Liver (tissue), 3 donors: ENCODE measurements around the gene SMAD7.

Experiments used
- CTCF ChIP-seq: fragments of 150-350 bp; IDR thresholded peaks from 2 replicates; pipeline ENCODE4 v1.5.1; 2017; ENCODE audit warnings: improper control_type of control experiment, low read depth, low read length; ENCODE audit not compliant: missing input control
- RAD21 ChIP-seq, 2 donors: IDR thresholded peaks; 2 replicates each; pipeline ENCODE4 v1.6.1; 2016; ENCODE audit warnings: antibody characterized with exemption in 2 of 2, mild to moderate bottlenecking in 2 of 2
- SP1 ChIP-seq: IDR thresholded peaks from 2 replicates; pipeline ENCODE4 v1.6.1; 2018; ENCODE audit warnings: antibody characterized with exemption, mild to moderate bottlenecking
- YY1 ChIP-seq: IDR thresholded peaks from 2 replicates; pipeline ENCODE4 v1.6.1; 2016; ENCODE audit warnings: antibody characterized with exemption, mild to moderate bottlenecking
- TF ChIP-seq, protein P1 (sequence below): IDR thresholded peaks from 2 replicates; pipeline ENCODE4 v1.6.1; 2016; ENCODE audit warnings: antibody characterized with exemption, mild to moderate bottlenecking
- TF ChIP-seq, protein P2 (sequence below): IDR thresholded peaks from 2 replicates; pipeline ENCODE4 v1.6.1; 2016; ENCODE audit warnings: antibody characterized with exemption
- TF ChIP-seq, protein P3 (sequence below): IDR thresholded peaks from 2 replicates; pipeline ENCODE4 v1.6.1; 2016; ENCODE audit warnings: antibody characterized with exemption
- donor health status: healthy.
- donor health status: healthy.

DNA sequence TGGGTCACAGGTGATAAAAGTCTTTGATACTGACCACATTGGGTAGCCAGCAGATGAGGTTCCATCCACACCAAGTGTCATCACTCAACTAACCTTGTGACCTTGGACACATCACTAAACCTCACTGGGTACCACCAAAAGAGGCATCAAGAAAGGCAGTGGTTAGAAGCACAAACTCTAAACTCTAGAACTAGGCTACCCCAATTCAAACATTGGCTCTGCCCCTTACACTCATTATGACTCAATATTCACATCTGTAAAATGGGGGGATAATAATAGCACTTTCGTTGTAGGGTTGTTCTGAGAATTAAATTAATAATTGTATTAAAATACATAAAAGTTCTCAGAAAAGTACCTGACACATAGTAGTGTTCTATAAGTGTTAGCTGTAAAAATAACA is 15.8 kb upstream of the SMAD7 start:
- TF ChIP-seq CTCF (no peak), YY1 (no peak), SP1 (no peak), RAD21 (IDR thresholded peaks at IDR 0.05) (no peak)
- TF ChIP-seq, protein P1, sequence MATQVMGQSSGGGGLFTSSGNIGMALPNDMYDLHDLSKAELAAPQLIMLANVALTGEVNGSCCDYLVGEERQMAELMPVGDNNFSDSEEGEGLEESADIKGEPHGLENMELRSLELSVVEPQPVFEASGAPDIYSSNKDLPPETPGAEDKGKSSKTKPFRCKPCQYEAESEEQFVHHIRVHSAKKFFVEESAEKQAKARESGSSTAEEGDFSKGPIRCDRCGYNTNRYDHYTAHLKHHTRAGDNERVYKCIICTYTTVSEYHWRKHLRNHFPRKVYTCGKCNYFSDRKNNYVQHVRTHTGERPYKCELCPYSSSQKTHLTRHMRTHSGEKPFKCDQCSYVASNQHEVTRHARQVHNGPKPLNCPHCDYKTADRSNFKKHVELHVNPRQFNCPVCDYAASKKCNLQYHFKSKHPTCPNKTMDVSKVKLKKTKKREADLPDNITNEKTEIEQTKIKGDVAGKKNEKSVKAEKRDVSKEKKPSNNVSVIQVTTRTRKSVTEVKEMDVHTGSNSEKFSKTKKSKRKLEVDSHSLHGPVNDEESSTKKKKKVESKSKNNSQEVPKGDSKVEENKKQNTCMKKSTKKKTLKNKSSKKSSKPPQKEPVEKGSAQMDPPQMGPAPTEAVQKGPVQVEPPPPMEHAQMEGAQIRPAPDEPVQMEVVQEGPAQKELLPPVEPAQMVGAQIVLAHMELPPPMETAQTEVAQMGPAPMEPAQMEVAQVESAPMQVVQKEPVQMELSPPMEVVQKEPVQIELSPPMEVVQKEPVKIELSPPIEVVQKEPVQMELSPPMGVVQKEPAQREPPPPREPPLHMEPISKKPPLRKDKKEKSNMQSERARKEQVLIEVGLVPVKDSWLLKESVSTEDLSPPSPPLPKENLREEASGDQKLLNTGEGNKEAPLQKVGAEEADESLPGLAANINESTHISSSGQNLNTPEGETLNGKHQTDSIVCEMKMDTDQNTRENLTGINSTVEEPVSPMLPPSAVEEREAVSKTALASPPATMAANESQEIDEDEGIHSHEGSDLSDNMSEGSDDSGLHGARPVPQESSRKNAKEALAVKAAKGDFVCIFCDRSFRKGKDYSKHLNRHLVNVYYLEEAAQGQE: no peak
- TF ChIP-seq, protein P2, sequence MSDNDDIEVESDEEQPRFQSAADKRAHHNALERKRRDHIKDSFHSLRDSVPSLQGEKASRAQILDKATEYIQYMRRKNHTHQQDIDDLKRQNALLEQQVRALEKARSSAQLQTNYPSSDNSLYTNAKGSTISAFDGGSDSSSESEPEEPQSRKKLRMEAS: no peak
- TF ChIP-seq, protein P3, sequence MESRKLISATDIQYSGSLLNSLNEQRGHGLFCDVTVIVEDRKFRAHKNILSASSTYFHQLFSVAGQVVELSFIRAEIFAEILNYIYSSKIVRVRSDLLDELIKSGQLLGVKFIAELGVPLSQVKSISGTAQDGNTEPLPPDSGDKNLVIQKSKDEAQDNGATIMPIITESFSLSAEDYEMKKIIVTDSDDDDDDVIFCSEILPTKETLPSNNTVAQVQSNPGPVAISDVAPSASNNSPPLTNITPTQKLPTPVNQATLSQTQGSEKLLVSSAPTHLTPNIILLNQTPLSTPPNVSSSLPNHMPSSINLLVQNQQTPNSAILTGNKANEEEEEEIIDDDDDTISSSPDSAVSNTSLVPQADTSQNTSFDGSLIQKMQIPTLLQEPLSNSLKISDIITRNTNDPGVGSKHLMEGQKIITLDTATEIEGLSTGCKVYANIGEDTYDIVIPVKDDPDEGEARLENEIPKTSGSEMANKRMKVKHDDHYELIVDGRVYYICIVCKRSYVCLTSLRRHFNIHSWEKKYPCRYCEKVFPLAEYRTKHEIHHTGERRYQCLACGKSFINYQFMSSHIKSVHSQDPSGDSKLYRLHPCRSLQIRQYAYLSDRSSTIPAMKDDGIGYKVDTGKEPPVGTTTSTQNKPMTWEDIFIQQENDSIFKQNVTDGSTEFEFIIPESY: no peak
